Smooth muscle cell of the brain vasculature (primary cell): Measurements from ENCODE around the gene FOXJ2.
"Not testable (repeated sequence)": the region's sequence is repeated elsewhere in the genome, so short reads cannot be mapped to it uniquely, and the experiment has no call there.

ENCODE experiments used
- DNase-seq: peaks from one replicate; pipeline ENCODE4 v3.0.0-alpha.2; 2012; ENCODE audit warnings: low read depth, low spot score

The FOXJ2 gene

DNA sequence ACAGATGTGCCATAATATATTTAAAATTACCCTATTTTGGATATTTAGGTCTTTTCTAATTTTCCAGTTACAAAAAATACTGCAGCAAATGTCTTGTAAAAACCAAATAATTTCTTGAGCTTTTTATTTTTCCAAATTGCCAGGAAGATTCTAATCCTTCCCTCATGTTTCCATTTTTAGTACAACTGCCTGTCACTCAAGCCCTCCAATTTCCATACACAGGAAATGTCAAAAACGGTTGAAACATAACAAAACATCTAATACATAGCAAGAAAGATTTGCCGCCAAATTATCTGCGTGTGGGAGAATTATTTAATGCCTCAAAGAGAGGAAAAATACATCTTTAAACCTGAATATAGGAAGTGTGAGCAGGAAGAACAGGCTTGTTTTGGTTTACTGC lies 2.3 kb upstream of the FOXJ2 start:
- no peak for DNase-seq

DNA sequence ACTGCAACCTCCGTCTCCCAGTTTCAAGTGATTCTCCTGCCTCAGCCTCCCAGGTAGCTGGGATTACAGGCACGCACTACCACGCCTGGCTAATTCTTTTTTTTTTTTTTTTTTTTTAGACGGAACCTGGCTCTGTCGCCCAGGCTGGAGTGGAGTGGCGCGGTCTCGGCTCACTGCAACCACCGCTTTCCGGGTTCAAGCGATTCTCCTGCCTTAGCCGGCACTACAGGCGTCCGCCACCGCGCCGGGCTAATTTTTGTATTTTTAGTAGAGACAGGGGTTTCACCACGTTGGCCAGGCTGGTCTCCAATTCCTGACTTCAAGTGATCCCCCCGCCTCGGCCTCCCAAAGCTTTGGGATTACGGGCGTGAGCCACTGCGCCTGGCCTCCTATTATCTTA lies 1.5 kb upstream of the FOXJ2 start:
- not testable (repeated sequence) for DNase-seq

DNA sequence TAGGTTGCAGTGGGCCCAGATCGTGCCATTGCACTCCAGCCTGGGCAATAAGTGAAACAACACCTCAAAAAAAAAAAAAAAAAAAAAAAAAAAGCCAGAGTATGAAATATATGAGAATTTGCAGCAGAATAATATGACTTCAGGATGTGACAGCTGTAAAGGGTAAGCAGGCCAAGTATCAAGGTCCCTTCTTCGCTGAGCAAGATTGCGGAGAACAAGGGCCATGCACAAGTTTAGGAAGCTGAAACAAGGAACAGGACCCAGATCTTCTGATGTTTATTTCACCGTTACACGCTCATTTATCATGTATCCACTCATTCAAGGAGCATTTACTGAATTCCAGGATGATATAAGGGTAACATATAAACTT lies 659 bp upstream of the FOXJ2 start:
- DNase-seq = no peak

GRCh38 chr12:8033153-8034044 lies 883 bp downstream of the FOXJ2 start:
- DNase-seq = no peak

- DNase-seq = no peak
Observed at GRCh38 chr12:8034802-8035201, 2.3 kb downstream of the FOXJ2 start.

DNA sequence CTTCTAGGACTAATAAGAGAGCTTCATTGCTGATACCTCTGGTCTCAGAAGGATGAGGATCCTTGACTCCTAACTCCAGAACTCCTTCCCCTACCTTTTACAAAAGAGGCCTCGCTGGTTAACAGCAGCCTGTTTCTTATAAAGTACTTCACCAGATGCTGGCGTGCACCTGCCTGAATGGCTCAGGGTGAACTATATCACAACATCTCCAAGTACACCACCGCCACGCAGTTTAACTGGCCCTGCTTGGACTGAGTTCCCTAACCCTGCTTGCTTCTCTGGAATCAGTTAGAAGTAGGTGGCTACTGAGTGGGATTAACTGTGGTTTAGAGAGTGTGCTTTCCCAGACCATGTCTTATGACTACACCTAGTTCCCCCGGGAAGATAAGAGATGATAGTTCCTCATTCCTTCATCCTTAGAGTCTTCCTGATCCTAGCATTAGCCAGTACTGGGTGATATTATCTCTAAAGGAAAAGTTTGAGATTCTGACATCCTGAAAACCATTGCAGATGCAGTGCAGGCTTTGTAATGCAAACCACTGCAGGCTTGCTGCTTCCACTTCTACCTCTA lies 3.0 kb downstream of the FOXJ2 start:
- DNase-seq = no peak

DNA sequence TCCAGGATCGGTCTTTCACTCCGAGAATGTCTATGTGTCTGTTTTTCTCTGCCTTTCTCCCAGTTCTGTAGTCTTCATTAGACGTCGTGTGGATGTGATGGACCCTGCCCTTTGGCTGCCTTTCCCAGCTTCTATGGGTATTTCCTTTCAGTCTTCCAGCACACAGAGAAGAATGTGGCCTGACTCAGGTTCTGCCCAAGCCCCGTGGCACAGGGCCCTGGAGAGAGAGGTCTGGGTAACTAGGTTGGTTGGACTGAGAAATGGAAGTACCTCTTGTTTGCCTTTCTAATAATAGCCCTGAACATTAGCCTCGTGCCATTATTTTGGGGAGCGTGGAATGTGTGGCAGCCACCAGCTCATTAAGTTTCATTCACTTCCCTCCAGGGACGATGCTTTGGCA lies 3.8 kb downstream of the FOXJ2 start:
- no peak for DNase-seq

GRCh38 chr12:8037046-8037663 lies 4.6 kb downstream of the FOXJ2 start:
- no peak for DNase-seq

DNA sequence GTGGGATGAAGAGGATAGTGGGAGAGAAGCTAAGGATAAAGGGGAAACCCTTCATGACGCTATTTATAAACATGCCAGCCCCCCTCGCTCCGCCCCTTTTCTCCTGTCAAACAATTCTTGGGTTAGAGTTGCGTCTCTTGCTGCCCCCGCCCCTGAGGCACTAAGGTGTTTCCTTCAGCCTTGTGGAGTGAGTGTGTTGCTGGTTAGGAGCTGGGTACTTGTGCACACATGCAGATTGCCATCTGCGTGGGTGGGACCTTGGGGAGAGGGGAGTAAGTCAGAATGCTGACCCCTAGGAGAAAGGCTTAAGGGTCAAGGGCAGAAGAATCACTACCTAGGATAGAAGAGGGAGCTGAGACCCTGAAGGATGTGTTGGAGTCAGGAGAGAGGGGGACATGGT lies 5.4 kb downstream of the FOXJ2 start:
- no peak for DNase-seq

GRCh38 chr12:8038659-8039114 lies 6.2 kb downstream of the FOXJ2 start:
- DNase-seq = no peak

DNA sequence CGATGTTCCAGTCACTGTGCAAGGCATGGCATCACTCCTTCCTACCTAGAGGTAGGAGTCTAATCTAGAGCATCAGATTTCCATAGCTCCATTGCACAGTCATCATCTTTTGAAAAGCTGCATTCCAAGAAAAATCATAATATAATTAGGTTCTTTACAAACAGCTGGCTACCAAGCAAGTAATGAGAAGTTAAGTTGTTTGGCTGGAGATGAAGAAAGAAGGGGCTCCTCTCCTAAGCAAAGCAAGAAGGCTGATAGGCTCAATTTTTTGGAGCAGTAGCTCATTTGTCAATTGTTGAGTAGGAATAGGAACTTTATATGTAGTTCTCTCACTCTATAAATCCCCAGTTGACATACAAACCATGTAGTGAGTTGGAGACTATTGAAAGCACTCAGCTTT lies 8.3 kb downstream of the FOXJ2 start:
- DNase-seq = no peak

GRCh38 chr12:8045952-8046944 lies 13.7 kb downstream of the FOXJ2 start:
- DNase-seq = peak; percentile 57

GRCh38 chr12:8047842-8048241 lies 15.3 kb downstream of the FOXJ2 start:
- no peak for DNase-seq

- DNase-seq = no peak
Observed at GRCh38 chr12:8048906-8049305, 16.4 kb downstream of the FOXJ2 start.

GRCh38 chr12:8050600-8051250 lies 18.2 kb downstream of the FOXJ2 start:
- no peak for DNase-seq

GRCh38 chr12:8052679-8053078 lies 20.2 kb downstream of the FOXJ2 start:
- no peak for DNase-seq

DNA sequence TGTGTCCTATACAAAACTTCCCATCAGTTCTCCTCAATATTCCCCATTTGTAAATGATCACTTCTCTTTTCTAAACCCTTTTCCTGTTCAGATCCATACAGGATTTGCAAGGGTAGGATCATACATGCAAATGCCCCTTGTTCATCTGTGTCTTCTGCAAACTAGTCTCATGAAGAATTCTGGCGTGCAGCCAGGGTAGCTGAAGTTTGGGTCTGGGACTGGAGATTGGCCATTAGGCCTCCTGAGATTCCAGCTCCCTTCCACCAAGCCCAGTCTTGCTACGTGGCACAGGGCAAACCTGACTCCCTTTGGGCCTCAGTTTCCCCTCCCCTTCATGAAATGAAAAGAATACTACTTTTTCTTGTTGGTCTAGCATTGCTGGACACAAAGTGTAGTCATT lies 22.3 kb downstream of the FOXJ2 start:
- DNase-seq = no peak

DNA sequence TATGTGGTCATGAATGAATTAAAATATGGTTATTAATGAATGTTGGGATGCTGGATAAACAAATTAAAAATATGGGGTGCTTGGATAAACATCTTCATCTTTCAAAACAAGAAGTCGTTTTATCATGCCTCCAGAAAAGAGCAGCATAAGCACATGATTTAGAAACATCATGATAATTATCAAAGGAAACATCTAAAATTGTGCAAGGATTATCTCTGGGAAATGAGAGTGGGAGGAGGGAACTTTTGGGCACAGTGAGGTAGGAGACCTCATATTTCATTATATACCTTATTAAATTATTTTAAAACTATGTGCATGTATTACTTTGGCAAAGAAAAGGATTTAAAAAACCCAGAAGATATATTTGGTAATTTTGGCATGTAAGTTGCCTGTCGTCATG lies 24.8 kb downstream of the FOXJ2 start:
- DNase-seq = no peak

- no peak for DNase-seq
Observed at GRCh38 chr12:8057839-8058238, 25.3 kb downstream of the FOXJ2 start.

DNA sequence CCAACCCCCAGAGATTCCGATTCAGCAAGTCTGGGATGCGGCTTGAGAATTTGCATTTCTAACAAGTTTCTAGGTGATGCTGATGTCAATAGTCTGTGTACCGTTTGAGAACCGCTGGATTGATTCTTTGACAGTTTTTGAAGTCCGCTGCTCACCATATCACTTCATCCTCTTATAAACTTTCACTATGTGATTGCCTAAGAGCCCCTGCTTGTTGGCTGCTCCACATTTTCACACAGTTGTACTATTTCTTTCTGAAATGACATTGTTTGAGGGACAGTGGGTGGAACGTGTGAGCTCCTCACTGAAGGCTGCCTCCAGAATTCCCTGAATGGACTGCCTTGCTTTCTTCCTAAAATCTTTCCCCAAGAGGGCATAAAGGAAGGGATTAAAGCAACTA lies 26.0 kb downstream of the FOXJ2 start:
- no peak for DNase-seq

DNA sequence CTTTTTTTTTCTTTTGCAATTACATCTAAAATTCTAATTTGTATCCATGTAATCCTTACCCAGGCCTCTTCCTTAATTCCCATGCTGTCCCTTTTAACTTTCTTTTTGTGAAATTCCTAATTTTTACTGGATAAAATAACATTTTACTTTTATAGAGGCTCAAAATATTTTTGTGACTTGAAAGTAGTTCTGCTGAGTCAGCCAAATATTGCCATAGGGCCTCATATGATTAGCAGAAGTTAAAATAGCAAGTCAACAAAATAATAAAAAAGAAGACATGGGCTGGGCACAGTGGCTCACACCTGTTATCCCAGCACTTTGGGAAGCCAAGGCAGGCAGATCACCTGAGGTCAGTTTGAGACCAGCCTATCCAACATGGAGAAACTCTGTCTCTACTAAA lies 31.6 kb downstream of the FOXJ2 start:
- no peak for DNase-seq
